SH-SY5Y (cell line): ENCODE data around the gene HCAR3.
"Not testable (repeated sequence)": the region's sequence is repeated elsewhere in the genome, so short reads cannot be mapped to it uniquely, and the experiment has no call there.

Experiments used
- GATA2 ChIP-seq: IDR thresholded peaks from 2 replicates; pipeline ENCODE4 v1.6.1; 2011; ENCODE audit warnings: mild to moderate bottlenecking, low read depth, low read length
- GATA3 ChIP-seq: IDR thresholded peaks from 2 replicates; pipeline ENCODE4 v1.6.1; 2011; ENCODE audit warnings: low read depth, mild to moderate bottlenecking, low read length, moderate library complexity

DNA sequence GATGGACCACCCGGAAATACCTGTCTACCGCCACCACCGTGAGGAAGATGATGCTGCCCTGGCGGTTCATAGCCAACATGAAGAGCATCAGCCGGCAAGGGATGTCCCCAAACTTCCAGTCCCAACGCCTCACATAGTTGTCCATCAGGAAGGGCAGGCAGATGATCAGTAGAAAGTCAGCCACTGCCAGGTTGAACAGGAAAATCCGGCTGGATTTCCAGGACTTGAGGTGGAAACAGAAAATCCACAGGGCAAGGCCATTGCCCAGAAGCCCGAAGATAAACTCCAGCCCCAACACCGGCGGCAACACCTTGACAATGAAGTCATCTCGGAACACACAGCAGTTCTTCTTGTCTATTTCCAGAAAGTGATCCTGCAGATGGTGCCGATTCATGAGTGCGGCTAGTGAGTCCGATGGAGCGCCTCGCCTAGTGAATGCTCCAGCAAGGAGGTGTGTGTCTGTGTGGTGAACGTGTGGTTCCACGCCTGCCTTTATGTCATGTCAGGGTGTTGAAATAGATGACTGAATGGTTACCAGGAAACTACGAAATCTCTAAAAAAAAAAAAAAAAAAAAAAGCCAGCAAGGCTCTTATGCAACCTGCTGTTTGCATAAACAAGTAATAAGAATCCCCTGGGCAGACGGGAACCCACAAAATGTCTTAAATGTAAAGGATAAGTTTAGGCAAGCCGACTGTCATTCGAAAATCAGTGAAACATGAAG lies 13.6 kb downstream of the HCAR3 start, which contains the start of gene HCAR2:
- TF ChIP-seq GATA3, GATA2: not testable (repeated sequence)
